HepG2 (cell line): ENCODE measurements around the gene TUSC7. TPM values are rescaled to one million over a fixed set of nuclear protein-coding genes. Genes with fewer than 3 reads are reported as not detected.

ENCODE experiments used
- ATAC-seq: fragments of 200-7000 bp; cut with Tn5 transposase; 3 replicates; pipeline ENCODE4 v1.9.1; 2020; ENCODE audit warnings: mild to moderate bottlenecking, moderate library complexity
- BruUV-seq: library from RNA; stranded (reverse); fragments of 400-500 nt; replicated peaks from 2 replicates; lab custom pipeline; 2021; lab: Mats Ljungman, UMichigan
- CTCF ChIA-PET: fragments of 300-600 bp; formaldehyde crosslinking; extraction: SDS; loops from one replicate; lab custom pipeline; 2021; ENCODE audit warnings: low total read pairs, inconsistent platforms, low intra/inter-chr PET ratio; lab: Yijun Ruan, JAX
- POLR2A ChIA-PET: fragments of 350-600 bp; sonication (Branson Sonifier 250); formaldehyde crosslinking; loops from one replicate; lab custom pipeline; 2020; ENCODE audit warnings: antibody characterized with exemption, inconsistent platforms; lab: Yijun Ruan, JAX
- DNase-seq: peaks from one replicate; pipeline ENCODE4 v3.0.0-alpha.2; 2015; ENCODE audit warnings: low spot score
- FAIRE-seq: peaks from 3 replicates; lab custom pipeline; 2011; peaks lifted over from hg19 to GRCh38; lab: Jason Lieb, UNC
- H2AFZ ChIP-seq: one replicate; pipeline ENCODE4 v1.6.1; 2011; ENCODE audit warnings: low read length, inconsistent platforms
- H3K27ac ChIP-seq: fragments of 300-600 bp; 3 replicates; pipeline ENCODE4 v1.8.0; 2011; ENCODE audit warnings: mixed run types, mild to moderate bottlenecking, mixed read lengths, low read length, inconsistent platforms; ENCODE audit not compliant: insufficient read depth; ENCODE audit errors: extremely low read length
- H3K27me3 ChIP-seq, 2 experiments: fragments of 200-600 bp in 1 of 2; 2 replicates in 1 of 2; 3 replicates in 1 of 2; pipeline versions ENCODE4 v1.6.0 to v1.8.0; 2011; ENCODE audit warnings: low read length in 2 of 2, mild to moderate bottlenecking in 2 of 2, moderate library complexity in 2 of 2, inconsistent platforms in 1 of 2; ENCODE audit not compliant: insufficient read depth in 2 of 2, control insufficient read depth in 1 of 2
- H3K36me3 ChIP-seq, 2 experiments: fragments of 200-600 bp in 1 of 2; replicated peaks in 1 of 2; 2 replicates in 1 of 2; 3 replicates in 1 of 2; pipeline versions ENCODE4 v1.5.1 to v1.8.0; 2011; ENCODE audit warnings: low read length in 2 of 2, inconsistent platforms in 1 of 2; ENCODE audit not compliant: insufficient read depth in 2 of 2, control insufficient read depth in 1 of 2
- H3K4me1 ChIP-seq: 2 replicates; pipeline ENCODE4 v1.5.1; 2012; ENCODE audit warnings: low read length, inconsistent platforms; ENCODE audit not compliant: insufficient read depth
- H3K4me2 ChIP-seq: 2 replicates; pipeline ENCODE4 v1.6.0; 2011; ENCODE audit warnings: low read depth, low read length, inconsistent platforms
- H3K4me3 ChIP-seq, 3 experiments: fragments of 200-600 bp in 1 of 3; sonication (generic), shearing (Covaris generic) in 1 of 3; replicated peaks in 1 of 3; 2 replicates each; pipeline ENCODE4 v1.5.1; 2011 to 2016; ENCODE audit warnings: low read length in 3 of 3, inconsistent platforms in 2 of 3, low read depth in 2 of 3, mild to moderate bottlenecking in 2 of 3, control low read depth in 1 of 3, mixed read lengths in 1 of 3; ENCODE audit not compliant: insufficient read depth in 1 of 3
- H3K79me2 ChIP-seq: one replicate; pipeline ENCODE4 v1.6.1; 2011; ENCODE audit warnings: low read length, inconsistent platforms; ENCODE audit not compliant: insufficient read depth
- H3K9ac ChIP-seq: 2 replicates; pipeline ENCODE4 v1.6.0; 2011; ENCODE audit warnings: mild to moderate bottlenecking, low read depth, low read length, inconsistent platforms; ENCODE audit not compliant: insufficient read depth
- H3K9me3 ChIP-seq: 2 replicates; pipeline ENCODE4 v1.5.1; 2012; ENCODE audit warnings: mild to moderate bottlenecking, low read length
- H4K20me1 ChIP-seq: 2 replicates; pipeline ENCODE4 v1.6.0; 2011; ENCODE audit warnings: inconsistent platforms, mild to moderate bottlenecking, low read length, moderate library complexity; ENCODE audit not compliant: insufficient read depth
- FOXK2 ChIP-seq: fragments of 450-650 bp; IDR thresholded peaks from 2 replicates; pipeline ENCODE4 v1.6.1; 2016
- GTF2F1 ChIP-seq: fragments of 150-350 bp; IDR thresholded peaks from 2 replicates; pipeline ENCODE4 v1.6.1; 2014; ENCODE audit warnings: low read length
- IRX3 ChIP-seq: sonication (generic); formaldehyde crosslinking; IDR thresholded peaks from 2 replicates; pipeline ENCODE4 v1.8.1; 2023; ENCODE audit warnings: mild to moderate bottlenecking, low read depth, missing genetic modification reagents, borderline replicate concordance
- MXD1 ChIP-seq: sonication (generic); formaldehyde crosslinking; IDR thresholded peaks from 2 replicates; pipeline ENCODE4 v1.4.0; 2020; ENCODE audit warnings: mild to moderate bottlenecking, missing genetic modification reagents
- NR3C1 ChIP-seq: sonication (generic); formaldehyde crosslinking; IDR thresholded peaks from 2 replicates; pipeline ENCODE4 v1.4.0; 2020; ENCODE audit warnings: missing genetic modification reagents
- PAX8 ChIP-seq: sonication (generic); formaldehyde crosslinking; IDR thresholded peaks from 2 replicates; pipeline ENCODE4 v1.8.0; 2022; ENCODE audit warnings: mild to moderate bottlenecking, missing genetic modification reagents, borderline replicate concordance
- POLR2AphosphoS5 ChIP-seq: IDR thresholded peaks from 2 replicates; pipeline ENCODE4 v1.6.1; 2012; ENCODE audit warnings: low read depth, low read length
- TBL1XR1 ChIP-seq: fragments of 150-350 bp; IDR thresholded peaks from 2 replicates; pipeline ENCODE4 v1.6.1; 2014; ENCODE audit warnings: borderline replicate concordance, low read length; ENCODE audit not compliant: partially characterized antibody
- ZNF430 ChIP-seq: sonication (generic); formaldehyde crosslinking; IDR thresholded peaks from 2 replicates; pipeline ENCODE4 v1.9.0; 2021; ENCODE audit warnings: mild to moderate bottlenecking, missing genetic modification reagents
- ZNF510 ChIP-seq: sonication (generic); formaldehyde crosslinking; IDR thresholded peaks from 2 replicates; pipeline ENCODE4 v1.4.0; 2020; ENCODE audit warnings: low read depth, mild to moderate bottlenecking, missing genetic modification reagents
- ZNF558 ChIP-seq: sonication (generic); formaldehyde crosslinking; IDR thresholded peaks from 2 replicates; pipeline ENCODE4 v1.9.0; 2022; ENCODE audit warnings: mild to moderate bottlenecking, missing genetic modification reagents, borderline replicate concordance
- ZNF891 ChIP-seq: sonication (generic); formaldehyde crosslinking; IDR thresholded peaks from 2 replicates; pipeline ENCODE4 v1.5.0; 2020; ENCODE audit warnings: mild to moderate bottlenecking, missing genetic modification reagents
- ZSCAN22 ChIP-seq: sonication (generic); formaldehyde crosslinking; IDR thresholded peaks from 2 replicates; pipeline ENCODE4 v1.4.0; 2020; ENCODE audit warnings: mild to moderate bottlenecking, missing genetic modification reagents
- ZSCAN29 ChIP-seq: sonication (generic); formaldehyde crosslinking; conservative IDR thresholded peaks from 2 replicates; pipeline ENCODE4 v1.4.0; 2020; ENCODE audit warnings: mild to moderate bottlenecking, missing genetic modification reagents
- WGBS: methylation state at CpG from one replicate; pipeline ENCODE4 v1.1.6; 2017; ENCODE audit warnings: low lambda C conversion rate; 5-methylcytosine and 5-hydroxymethylcytosine counted together
- in situ Hi-C: cut with HindIII; loops from 2 replicates; pipeline ENCODE4 v1.10.0; 2017; ENCODE audit warnings: low pct_unique_long_range_greater_than_20kb; ENCODE audit not compliant: extremely low pct_ligation_motif_present
- intact Hi-C: fragments of 100-400 bp; cut with micrococcal nuclease; formaldehyde crosslinking; loops from one replicate; pipeline ENCODE4 v1.10.0; 2022; ENCODE audit not compliant: unreplicated experiment
- polyA plus RNA-seq, 8 experiments: library from polyadenylated mRNA; depleted of rRNA in 3 of 8; stranded (reverse) in 7 of 8; unstranded in 1 of 8; fragments of >200 nt; fragmentation: Illumina TruSeq in 4 of 8; extraction: Trizol in 4 of 8; gene quantifications; 2 replicates each; pipeline versions ENCODE4 v1.2.1 to v1.2.3, GENCODE V29; 2011 to 2016; ENCODE audit warnings: low read depth in 4 of 8, missing spikeins in 1 of 8, mixed read lengths in 1 of 8; ENCODE audit not compliant: insufficient read depth in 1 of 8
- total RNA-seq, 5 experiments: library from RNA; depleted of rRNA; stranded (reverse); fragments of >200 nt; fragmentation: Illumina TruSeq; extraction: Trizol; gene quantifications; 2 replicates each; pipeline ENCODE4 v1.2.3, GENCODE V29; 2016; ENCODE audit warnings: low read depth in 1 of 5
- TF ChIP-seq, protein P1 (sequence below): sonication (generic); formaldehyde crosslinking; conservative IDR thresholded peaks from 2 replicates; pipeline ENCODE4 v1.8.0; 2022; ENCODE audit warnings: mild to moderate bottlenecking, moderate library complexity, missing genetic modification reagents

Gene TUSC7
- total and polyA plus RNA-seq, 2 of the 13 experiments (the other 11 are each of a cell fraction or from before 2014, with no cell fraction given): not detected

- WGBS: 30% methylated on average over 3 of the region's 3 CpGs
- no TSS peak for BruUV-seq
Observed at GRCh38 chr3:116707531-116707930, 2.0 kb upstream of the TUSC7 start.

More at GRCh38 chr3:116707531-116707930, 2.0 kb upstream of the TUSC7 start:
- Histone ChIP-seq H3K4me1 (no peaks in the 10 kb centered on the region), H3K79me2 (no peaks in the 10 kb centered on the region), H4K20me1 (no peaks in the 10 kb centered on the region), H3K4me2 (no peak overlapping the region), H2AFZ (no peak overlapping the region), H3K9me3 (no peaks in the 10 kb centered on the region), H3K9ac (no peak overlapping the region), H3K27me3 (no peaks in the 10 kb centered on the region; a peak in 1 of 5 replicates), H3K27ac (no peak overlapping the region), H3K4me3 (no peak overlapping the region), H3K36me3 (no peaks in the 10 kb centered on the region)
- no peak for ATAC-seq
- POLR2A ChIA-PET: no interaction called here
- intact Hi-C loops: no loop called here
- DNase-seq: no peak
- in situ Hi-C loops: no loop called here
- no peak for FAIRE-seq
- no peak for TF ChIP-seq ZNF430 (CRISPR knock-in tag)
- no peak for TF ChIP-seq ZNF510
- TF ChIP-seq MXD1 (CRISPR knock-in tag): no peak
- no peak for TF ChIP-seq GTF2F1
- no peak for TF ChIP-seq ZSCAN29 (CRISPR knock-in tag)
- no peak for TF ChIP-seq ZSCAN22
- TF ChIP-seq POLR2AphosphoS5: no peak
- TF ChIP-seq, protein P1, sequence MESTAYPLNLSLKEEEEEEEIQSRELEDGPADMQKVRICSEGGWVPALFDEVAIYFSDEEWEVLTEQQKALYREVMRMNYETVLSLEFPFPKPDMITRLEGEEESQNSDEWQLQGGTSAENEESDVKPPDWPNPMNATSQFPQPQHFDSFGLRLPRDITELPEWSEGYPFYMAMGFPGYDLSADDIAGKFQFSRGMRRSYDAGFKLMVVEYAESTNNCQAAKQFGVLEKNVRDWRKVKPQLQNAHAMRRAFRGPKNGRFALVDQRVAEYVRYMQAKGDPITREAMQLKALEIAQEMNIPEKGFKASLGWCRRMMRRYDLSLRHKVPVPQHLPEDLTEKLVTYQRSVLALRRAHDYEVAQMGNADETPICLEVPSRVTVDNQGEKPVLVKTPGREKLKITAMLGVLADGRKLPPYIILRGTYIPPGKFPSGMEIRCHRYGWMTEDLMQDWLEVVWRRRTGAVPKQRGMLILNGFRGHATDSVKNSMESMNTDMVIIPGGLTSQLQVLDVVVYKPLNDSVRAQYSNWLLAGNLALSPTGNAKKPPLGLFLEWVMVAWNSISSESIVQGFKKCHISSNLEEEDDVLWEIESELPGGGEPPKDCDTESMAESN (CRISPR knock-in tag): no peak
- no peak for TF ChIP-seq ZNF558 (CRISPR knock-in tag)
- TF ChIP-seq NR3C1 (CRISPR knock-in tag): no peak
- TF ChIP-seq TBL1XR1: no peak
- TF ChIP-seq FOXK2: no peak
- no peak for TF ChIP-seq PAX8 (CRISPR knock-in tag)
- no peak for TF ChIP-seq IRX3
- TF ChIP-seq ZNF891 (CRISPR knock-in tag): no peak
- CTCF ChIA-PET: no interaction called here
